CD4-positive, alpha-beta T cell treated with Interferon alpha-2 for 1 hour (primary cell): ENCODE data around the gene PTPRJ.

Experiments used
- DNase-seq, 2 donors: peaks; one replicate each; pipeline ENCODE4 v3.0.0-alpha.2; 2020 to 2022

The PTPRJ gene

DNA sequence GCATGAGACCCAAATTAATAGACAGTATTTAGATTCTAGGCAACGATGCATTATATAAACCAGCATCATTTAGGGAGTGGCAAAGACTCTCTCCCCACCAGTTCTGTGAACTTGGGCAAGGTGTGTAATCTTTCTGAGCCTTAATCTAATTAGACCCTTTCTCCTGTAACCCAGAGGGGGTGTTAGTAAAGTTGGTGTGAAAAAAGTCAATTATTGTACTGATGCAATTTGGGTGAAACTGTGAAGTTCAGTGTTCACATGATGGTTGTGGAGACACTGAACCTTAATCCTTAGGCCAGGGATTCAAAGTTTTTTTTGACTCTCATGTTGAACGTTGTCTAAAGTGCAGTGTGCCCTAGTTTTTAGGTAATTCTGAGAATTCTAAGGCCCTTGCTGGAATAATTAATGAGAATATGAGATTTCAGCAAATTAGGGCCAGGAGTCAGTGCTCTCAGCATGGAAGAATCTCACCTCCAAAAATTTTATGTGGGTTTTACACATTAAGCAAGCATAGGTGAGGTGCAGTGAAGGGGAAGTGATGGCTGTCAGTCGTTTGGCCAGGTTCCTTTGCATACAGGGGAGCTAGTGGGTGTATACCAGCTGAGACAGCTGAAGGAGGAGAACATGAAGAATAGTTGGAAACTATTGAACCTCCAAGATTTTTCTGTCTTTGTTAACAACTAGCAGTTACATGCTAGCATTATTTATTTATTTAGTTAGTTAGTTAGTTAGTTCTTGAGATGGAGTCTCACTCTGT is 94.2 kb downstream of the PTPRJ start:
- DNase-seq = no peak

- no peak for DNase-seq
Observed at GRCh38 chr11:48075637-48076036, 95.3 kb downstream of the PTPRJ start.

DNA sequence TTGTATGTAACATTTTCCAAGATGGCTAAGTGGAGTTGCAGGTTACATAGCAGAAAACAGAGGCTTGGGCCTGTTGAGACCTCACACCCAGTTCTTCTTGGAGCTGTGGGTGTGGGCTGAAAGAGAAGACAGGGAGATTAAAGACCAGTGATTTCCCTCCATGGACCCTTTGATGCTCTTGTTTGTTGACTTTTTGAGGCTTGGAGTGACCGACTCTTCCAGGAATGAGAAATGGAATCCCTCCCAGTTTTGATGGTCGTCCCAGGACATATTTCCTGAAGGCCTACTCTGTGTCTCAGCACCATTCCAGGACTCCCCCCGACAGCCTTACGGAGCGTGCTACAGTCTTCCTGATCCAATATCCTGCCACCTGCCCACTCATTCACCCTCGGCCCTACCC is 96.9 kb downstream of the PTPRJ start:
- DNase-seq = no peak

- DNase-seq = no peak
Observed at GRCh38 chr11:48078689-48079088, 98.3 kb downstream of the PTPRJ start.

DNA sequence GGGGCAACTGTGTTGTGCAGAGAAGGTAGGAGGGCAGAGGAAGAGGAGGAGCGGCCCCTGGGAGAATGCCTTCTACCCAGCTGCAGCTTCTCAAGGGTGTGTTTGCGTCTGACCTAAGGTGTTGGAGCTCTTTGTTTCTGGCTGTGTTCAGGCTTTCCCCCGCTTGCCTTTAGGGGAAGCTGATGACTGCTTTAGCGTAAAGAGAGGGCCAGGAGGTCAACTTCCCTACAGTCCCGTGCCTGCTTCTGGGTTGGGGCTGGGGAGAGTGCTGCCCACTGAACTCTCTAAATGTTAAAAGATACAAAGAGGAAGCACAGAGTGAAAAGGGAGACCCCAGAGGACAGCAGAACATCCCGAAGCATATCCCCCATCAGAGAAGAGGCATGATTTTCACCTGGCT is 99.2 kb downstream of the PTPRJ start:
- DNase-seq = no peak

- no peak for DNase-seq
Observed at GRCh38 chr11:48080301-48080861, 100.0 kb downstream of the PTPRJ start.

DNA sequence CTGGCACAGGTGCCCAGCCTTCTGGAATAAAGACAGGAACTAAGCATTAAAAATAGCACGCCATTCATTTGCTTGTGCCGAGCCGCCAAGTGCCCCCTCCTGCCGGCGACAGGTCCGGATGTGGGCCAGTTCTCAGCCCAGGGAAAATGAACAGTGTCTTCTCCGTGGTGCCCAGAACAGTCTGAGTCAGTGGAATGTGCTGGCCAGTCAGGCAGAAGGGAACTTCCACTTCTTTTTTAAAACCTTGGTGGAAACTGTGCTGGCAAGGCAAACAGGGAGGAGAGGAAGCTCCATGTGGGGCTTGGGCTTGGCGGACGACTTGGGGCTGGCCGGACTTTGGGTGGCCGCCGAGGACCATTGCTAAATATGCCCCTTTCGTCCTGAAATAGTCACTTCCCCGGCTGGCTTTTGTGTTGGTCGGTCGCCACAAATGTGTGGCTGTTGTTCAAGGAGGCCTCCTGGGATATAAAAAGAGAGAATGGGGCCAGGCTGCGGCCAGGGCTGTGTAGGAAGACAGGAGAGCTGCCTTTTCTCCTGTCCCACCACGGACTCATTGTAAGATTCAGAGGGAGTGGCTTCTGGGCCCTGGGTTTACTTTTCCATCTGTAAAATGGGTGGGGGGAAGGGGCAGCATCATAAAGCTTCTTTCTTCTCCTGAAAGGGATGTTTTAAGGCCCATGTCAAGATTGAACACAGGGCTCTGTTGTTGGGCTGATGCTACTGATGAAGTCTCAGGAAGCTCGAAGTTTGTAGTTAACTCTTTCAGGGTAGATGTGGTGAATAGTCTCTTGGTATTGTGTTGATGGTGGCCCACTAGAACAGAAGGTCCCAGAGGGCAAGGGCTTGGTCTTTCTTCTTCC is 101.0 kb downstream of the PTPRJ start:
- no peak for DNase-seq

DNA sequence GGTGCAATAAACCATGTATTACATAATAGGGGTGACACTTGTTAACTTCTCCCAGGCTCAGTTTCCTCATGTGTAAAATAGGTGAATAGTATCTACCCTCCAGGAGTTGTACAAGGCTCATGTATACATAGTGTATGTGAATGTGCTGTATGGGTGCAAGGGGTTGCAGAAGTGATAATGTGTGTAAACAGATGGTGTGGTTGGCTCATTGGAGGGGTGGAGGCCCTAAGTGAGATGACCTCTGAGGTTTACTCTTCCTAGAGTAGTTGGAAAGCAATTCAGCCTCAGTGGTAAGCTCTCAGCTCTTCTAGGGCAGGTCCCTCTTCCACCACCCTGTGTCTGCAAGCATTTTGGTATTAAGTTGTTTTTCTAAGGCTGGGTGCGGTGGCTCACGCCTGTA is 102.4 kb downstream of the PTPRJ start:
- DNase-seq = no peak

GRCh38 chr11:48083421-48083820 is 103.1 kb downstream of the PTPRJ start:
- DNase-seq = no peak

DNA sequence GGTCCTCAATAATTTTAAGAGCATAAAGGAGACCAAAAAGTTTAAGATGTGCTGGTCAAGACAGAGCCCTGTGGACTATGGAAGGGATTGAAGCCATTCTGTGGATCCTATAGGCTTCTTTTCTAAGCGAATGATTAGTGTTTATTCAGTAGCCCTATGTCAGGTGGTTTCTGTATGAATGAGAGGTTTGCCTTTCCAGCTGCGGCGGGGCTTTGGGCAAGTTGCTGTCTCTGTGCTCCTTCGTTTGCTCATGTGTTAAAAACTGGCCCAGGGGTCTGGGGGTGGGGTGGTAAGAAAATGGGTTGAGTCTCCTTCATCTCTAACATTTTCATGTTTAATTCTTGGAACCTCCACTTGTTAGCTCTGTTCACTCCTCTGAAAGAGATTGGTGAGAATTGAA is 105.3 kb downstream of the PTPRJ start:
- no peak for DNase-seq

DNA sequence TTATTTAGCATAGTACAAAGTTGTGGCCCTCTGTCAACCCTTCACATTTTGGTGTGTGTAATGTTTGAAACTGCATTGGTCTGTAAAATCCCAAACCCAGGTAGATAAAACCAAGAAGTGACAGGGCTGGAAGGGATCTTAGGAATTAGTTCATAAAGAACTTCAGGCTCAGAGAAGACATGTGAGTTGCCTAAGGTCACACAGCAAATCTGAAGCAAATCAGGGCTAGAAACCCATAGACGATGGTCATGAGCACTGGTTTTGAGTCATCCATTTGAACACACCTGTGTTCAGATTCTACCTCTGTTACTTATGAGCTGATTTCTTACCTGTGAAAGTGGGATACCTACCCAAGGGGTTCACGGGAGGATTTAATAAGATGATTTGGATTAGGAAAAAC is 107.1 kb downstream of the PTPRJ start:
- no peak for DNase-seq

DNA sequence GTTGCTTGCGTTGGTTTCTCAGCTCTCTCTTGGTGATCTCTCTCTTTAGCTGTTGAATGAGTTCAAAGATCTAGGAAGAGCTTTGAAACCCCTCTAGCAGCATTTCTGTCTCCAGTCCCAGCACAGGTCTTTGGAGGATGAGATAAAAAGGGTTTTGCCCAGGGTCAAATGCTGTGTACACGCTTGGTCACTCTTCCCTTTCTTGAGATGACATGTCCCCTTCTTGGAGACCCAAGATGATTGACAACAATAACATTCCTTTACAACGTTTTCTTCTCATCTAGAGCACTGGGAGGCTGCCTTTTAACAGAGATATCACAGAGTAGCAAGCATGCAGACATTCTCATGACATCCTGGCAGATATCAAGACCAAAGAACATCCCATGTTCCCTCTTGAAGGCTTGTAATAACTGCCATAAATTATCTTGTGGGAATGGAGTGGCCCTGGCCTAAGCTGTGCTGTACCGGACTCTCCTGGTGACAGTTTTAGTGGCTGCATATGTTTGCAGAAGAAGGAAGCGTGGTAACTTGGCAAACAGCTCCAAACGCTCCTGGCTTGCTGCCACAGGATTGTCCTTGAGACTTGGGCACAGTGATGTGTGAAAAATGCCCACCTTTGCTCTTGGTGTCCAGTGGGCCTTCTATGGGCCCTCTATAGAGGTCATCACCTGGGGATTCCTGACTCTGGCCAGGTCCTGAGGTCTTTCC is 107.8 kb downstream of the PTPRJ start:
- DNase-seq = no peak

- DNase-seq = no peak
Observed at GRCh38 chr11:48088682-48089050, 108.3 kb downstream of the PTPRJ start.

DNA sequence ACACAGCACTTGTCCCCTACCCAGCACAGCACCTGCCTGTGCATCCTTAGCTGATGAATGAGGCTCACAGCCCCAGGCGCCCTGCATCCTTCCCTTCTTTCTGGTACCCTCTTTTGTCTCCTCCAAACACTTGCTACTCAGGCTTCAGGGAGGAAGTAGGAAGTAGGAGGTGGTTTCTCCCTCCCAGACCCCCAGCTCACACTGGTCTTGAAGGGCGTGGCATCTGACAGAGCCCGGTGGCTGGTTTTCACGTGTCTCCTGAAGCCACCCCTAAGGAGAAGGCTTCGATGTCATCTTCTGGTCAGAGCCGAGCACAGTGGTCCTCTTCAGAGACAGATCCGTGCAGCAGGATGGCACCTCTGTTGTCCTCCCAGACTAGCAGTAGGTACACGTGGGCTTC is 109.8 kb downstream of the PTPRJ start:
- DNase-seq = no peak

DNA sequence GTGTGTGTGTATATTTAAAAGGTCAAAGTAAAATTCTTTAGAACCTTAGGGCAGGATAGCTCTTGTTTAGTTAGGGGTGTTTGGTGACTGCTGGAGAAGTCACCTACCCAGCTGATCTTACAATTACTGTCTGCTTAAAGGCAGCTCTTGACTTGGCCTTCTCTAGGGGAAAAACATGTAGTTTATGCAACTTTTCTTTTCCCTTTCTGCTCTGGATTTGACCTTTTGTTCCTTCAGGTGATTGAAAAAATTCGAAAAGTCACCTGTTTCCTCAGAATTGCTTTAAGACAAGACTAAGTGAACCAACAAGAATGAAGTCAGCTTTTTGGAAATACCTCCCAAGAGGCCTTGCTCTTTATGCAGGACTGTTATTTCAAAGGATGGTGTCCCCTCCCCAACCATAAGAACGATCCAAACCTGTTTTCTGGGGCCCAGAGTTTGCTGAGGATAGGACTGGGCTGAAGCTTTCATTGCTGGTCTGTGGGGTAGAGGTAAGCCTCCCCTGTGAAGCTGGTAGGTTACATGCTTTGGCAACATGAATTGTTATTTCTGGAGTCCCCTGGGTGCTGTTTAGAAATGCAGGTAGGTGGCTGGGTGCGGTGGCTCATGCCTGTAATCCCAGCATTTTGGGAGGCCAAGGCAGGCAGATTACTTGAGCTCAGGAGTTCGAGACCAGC is 111.2 kb downstream of the PTPRJ start:
- DNase-seq = no peak

DNA sequence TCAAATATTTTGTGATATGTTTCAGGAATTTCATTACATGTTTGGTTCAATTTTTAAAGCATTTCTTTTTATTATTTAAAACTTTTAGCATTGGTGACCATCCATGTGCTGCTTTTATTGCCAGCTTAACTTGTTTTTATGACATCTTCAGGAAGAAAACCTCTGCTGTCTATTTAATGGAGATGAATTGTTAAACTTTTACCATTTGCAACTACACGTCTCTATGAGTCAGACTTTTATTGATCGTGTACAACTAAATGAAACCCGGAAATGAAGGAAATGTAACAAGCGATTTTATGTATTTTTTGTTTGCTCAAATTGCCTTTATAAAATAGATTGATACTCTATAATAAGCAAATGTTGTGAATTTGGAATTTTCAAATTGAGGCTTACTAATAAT is 113.0 kb downstream of the PTPRJ start:
- no peak for DNase-seq

DNA sequence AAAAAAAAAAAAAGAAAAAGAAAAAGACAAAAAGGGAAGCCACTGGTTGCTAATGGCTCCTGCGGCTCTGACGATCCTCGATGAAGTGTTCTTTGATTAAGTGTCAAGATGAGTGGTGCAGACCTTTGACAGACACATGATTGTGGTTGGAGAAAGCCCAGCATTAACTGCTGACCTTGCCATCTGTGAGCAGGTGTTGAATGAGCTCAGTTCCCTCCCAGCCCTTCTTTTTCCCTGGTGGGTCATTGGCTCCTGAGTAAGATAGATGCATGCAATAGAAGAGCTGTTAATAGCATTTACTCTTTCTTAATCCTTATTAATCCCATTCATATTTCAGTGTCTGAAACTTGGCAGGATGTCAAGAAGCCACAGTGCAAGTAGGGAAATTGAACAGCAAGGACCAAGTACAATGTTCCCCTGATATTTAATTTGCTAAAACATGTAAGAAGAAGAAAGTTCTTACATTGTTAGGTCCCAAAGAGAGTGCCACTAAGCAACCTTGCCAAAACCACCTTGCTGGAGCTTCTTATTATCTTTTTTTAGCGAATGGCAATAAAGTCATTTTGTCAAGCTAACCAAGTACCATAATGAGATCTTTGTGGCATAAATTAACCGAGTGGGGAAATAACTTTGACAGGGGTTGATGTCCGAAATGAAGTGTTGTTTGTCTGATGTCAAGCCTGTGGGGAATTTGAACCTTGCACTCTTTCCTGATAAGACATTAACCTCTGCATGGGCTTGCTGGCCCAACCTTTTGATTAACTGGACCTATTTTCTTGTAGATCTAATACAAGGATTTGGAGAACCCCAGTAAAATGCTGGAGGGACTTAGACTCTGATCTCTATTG is 113.7 kb downstream of the PTPRJ start:
- DNase-seq = no peak

DNA sequence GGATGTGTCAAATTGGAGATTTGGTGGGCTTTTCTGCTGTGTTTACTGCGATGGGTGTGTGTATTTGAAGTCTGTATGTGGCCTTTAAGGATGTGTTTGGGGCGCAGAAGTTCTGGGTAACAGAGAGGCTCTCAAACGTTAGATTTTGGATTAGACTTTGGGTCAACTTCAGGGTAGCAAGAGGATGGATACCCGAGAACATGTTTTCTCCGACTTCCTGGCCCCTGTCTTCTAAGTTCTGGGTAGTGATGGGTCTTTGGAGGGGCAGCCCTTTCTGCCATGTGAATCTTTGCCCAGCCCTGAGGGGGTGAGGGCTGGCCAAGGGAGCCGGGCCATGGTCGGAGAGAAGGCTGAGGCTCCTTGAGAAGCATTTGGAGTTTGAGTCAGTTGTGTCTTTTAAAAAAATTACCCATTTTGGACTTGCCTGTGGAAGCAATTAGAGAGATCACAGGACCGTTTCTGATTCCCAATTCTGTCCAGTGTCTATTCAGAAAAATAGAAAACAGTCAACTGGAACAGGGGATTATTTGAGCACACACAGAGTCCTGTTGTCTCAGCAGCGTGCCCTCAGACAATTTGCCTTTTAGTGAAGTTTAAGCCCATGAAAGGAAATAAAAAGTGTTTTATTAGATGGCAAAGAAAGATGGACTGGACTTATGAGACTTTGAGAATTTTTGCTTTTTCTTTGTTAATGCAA is 114.4 kb downstream of the PTPRJ start:
- DNase-seq = no peak

GRCh38 chr11:48095779-48096470 is 115.6 kb downstream of the PTPRJ start:
- no peak for DNase-seq
